Fibroblast of mammary gland (primary cell): ENCODE measurements around the gene STMP1.

Experiments used
- DNase-seq: peaks from one replicate; pipeline ENCODE4 v3.0.0-alpha.2; 2010; ENCODE audit warnings: low read depth
- H3K4me3 ChIP-seq: 2 replicates; pipeline ENCODE4 v1.5.1; 2011; ENCODE audit warnings: low read depth, mild to moderate bottlenecking, low read length, moderate library complexity; ENCODE audit not compliant: control insufficient read depth
- CTCF ChIP-seq: conservative IDR thresholded peaks from 2 replicates; pipeline ENCODE4 v1.5.1; 2011; ENCODE audit warnings: low read depth, low read length, inconsistent platforms; ENCODE audit not compliant: control insufficient read depth, insufficient read depth

Gene STMP1

GRCh38 chr7:135662373-135663114 lies at the start of gene STMP1:
STMP1 (plus strand) TSS chr7:135662514.
- H3K4me3 ChIP-seq, result peak within 1 kb of the TSS; percentile 80
- DNase-seq, result peak; percentile 97
- peak; percentile 36 for TF ChIP-seq CTCF

- TF ChIP-seq CTCF, result no peak
- H3K4me3 ChIP-seq, result no peak overlapping the region
- DNase-seq, result no peak
Measured at GRCh38 chr7:135616136-135616535, 46.2 kb upstream of the STMP1 start.

DNA sequence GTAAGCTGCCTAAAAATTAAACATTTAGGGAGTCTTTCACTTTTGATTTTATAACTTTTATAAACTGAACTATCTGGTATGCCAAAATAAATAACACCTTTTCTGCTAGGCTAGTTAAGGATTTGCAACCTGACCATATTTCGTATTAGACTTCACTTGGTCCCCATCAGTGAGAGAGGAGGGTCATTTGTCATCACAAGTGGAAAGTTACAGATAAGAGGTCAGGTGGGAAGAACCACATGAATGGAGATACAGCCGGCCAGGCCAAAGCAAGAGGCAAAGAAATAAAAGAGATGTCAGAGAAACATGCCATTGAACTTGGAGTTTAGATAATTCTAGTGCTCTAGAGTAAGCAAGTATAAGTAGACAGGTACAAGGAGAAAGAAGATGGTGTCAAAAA lies 44.5 kb upstream of the STMP1 start:
- no peak for TF ChIP-seq CTCF
- DNase-seq, result no peak
- H3K4me3 ChIP-seq, result no peak overlapping the region

- TF ChIP-seq CTCF, result no peak
Measured at GRCh38 chr7:135618510-135618909, 43.8 kb upstream of the STMP1 start.

GRCh38 chr7:135620447-135620846 lies 41.9 kb upstream of the STMP1 start:
- no peak overlapping the region for H3K4me3 ChIP-seq
- no peak for TF ChIP-seq CTCF
- DNase-seq, result no peak

More at GRCh38 chr7:135618510-135618909, 43.8 kb upstream of the STMP1 start:
- no peak for DNase-seq
- H3K4me3 ChIP-seq, result no peak overlapping the region

- peak; percentile 87 for TF ChIP-seq CTCF
- no peak overlapping the region for H3K4me3 ChIP-seq
- DNase-seq, result peak; percentile 88
Measured at GRCh38 chr7:135620980-135621850, 41.1 kb upstream of the STMP1 start.
